Neural cell (in vitro differentiated cells): ENCODE results near the gene NID2. TPM values are rescaled to one million over a fixed set of nuclear protein-coding genes. Genes with fewer than 3 reads are reported as not detected.

ENCODE experiments used
- H2AFZ ChIP-seq: fragments of 200-600, 300-800 bp; sonication (generic), shearing (Covaris generic); 2 replicates; pipeline ENCODE4 v1.6.0; 2014; ENCODE audit warnings: low read depth, mild to moderate bottlenecking, antibody characterized with exemption, low read length, moderate library complexity
- H3F3A ChIP-seq: fragments of 200-600 bp; shearing (Covaris generic); 2 replicates; pipeline ENCODE4 v1.6.1; 2016; ENCODE audit warnings: mild to moderate bottlenecking, moderate library complexity, mixed read lengths, antibody characterized with exemption, low read length; ENCODE audit not compliant: insufficient read depth, poor library complexity, severe bottlenecking
- H3K27ac ChIP-seq: fragments of 200-600, 300-800 bp; sonication (generic), shearing (Covaris generic); 2 replicates; pipeline ENCODE4 v1.5.1; 2014; ENCODE audit warnings: mild to moderate bottlenecking, low read length, moderate library complexity
- H3K27me3 ChIP-seq: fragments of 300-800, 200-600 bp; sonication (generic), shearing (Covaris generic); 2 replicates; pipeline ENCODE4 v1.6.0; 2014; ENCODE audit warnings: mild to moderate bottlenecking, low read depth, low read length, moderate library complexity; ENCODE audit not compliant: insufficient read depth
- H3K36me3 ChIP-seq: fragments of 300-800, 200-600 bp; sonication (generic), shearing (Covaris generic); 2 replicates; pipeline ENCODE4 v1.5.1; 2014; ENCODE audit warnings: mild to moderate bottlenecking, antibody characterized with exemption, low read length, moderate library complexity; ENCODE audit not compliant: insufficient read depth
- H3K4me2 ChIP-seq: fragments of 300-800, 200-600 bp; sonication (generic), shearing (Covaris generic); 2 replicates; pipeline ENCODE4 v1.6.0; 2014; ENCODE audit warnings: mild to moderate bottlenecking, low read length
- H3K4me3 ChIP-seq: fragments of 300-800, 200-600 bp; sonication (generic), shearing (Covaris generic); 2 replicates; pipeline ENCODE4 v1.5.1; 2014; ENCODE audit warnings: mild to moderate bottlenecking, low read length, moderate library complexity
- H3K79me2 ChIP-seq: fragments of 200-600 bp; shearing (Covaris generic); replicated peaks from 2 replicates; pipeline ENCODE4 v1.6.0; 2014; ENCODE audit warnings: mild to moderate bottlenecking, low read length, moderate library complexity; ENCODE audit not compliant: insufficient read depth
- H3K9ac ChIP-seq: fragments of 300-800, 200-600 bp; sonication (generic), shearing (Covaris generic); 2 replicates; pipeline ENCODE4 v1.6.1; 2016; ENCODE audit warnings: mild to moderate bottlenecking, low read length, mixed read lengths
- H3K9me2 ChIP-seq: fragments of 200-600 bp; shearing (Covaris generic); 2 replicates; pipeline ENCODE4 v1.6.1; 2016; ENCODE audit warnings: mild to moderate bottlenecking, low read length, mixed read lengths; ENCODE audit not compliant: insufficient read depth
- H3K9me3 ChIP-seq: fragments of 200-600, 300-800 bp; sonication (generic), shearing (Covaris generic); 2 replicates; pipeline ENCODE4 v1.6.1; 2016; ENCODE audit warnings: mild to moderate bottlenecking, mixed run types, low read length, moderate library complexity, mixed read lengths
- H4K20me1 ChIP-seq: fragments of 200-600 bp; shearing (Covaris generic); 2 replicates; pipeline ENCODE4 v1.6.1; 2016; ENCODE audit warnings: mild to moderate bottlenecking, mixed run types; ENCODE audit not compliant: insufficient read depth
- CTCF ChIP-seq: fragments of 450-650 bp; IDR thresholded peaks from 2 replicates; pipeline ENCODE4 v1.5.1; 2014; ENCODE audit warnings: antibody characterized with exemption, mild to moderate bottlenecking, moderate library complexity; ENCODE audit not compliant: poor library complexity, severe bottlenecking
- EP300 ChIP-seq: fragments of 450-650 bp; conservative IDR thresholded peaks from 2 replicates; pipeline ENCODE4 v1.6.1; 2014; ENCODE audit warnings: antibody characterized with exemption, mild to moderate bottlenecking, moderate library complexity; ENCODE audit not compliant: poor library complexity, severe bottlenecking
- EZH2 ChIP-seq: fragments of 200-600, 300-800 bp; shearing (Covaris generic), sonication (generic); IDR thresholded peaks from 2 replicates; pipeline ENCODE4 v1.6.1; 2014; ENCODE audit warnings: antibody characterized with exemption, low read length, borderline replicate concordance, mild to moderate bottlenecking; ENCODE audit not compliant: insufficient read depth, poor library complexity, severe bottlenecking
- MXI1 ChIP-seq: fragments of 450-650 bp; conservative IDR thresholded peaks from 2 replicates; pipeline ENCODE4 v1.6.1; 2014; ENCODE audit warnings: antibody characterized with exemption, mild to moderate bottlenecking; ENCODE audit not compliant: poor library complexity, severe bottlenecking
- POLR2AphosphoS5 ChIP-seq: IDR thresholded peaks from 2 replicates; pipeline ENCODE4 v1.6.1; 2012
- RAD21 ChIP-seq: fragments of 450-650 bp; conservative IDR thresholded peaks from 2 replicates; pipeline ENCODE4 v1.6.1; 2014; ENCODE audit warnings: antibody characterized with exemption, mild to moderate bottlenecking, moderate library complexity
- REST ChIP-seq: IDR thresholded peaks from 2 replicates; pipeline ENCODE4 v1.6.1; 2012; ENCODE audit warnings: borderline replicate concordance
- SMC3 ChIP-seq: fragments of 450-650 bp; conservative IDR thresholded peaks from 2 replicates; pipeline ENCODE4 v1.6.1; 2014; ENCODE audit warnings: antibody characterized with exemption, mild to moderate bottlenecking, moderate library complexity; ENCODE audit not compliant: poor library complexity
- TAF1 ChIP-seq: IDR thresholded peaks from 2 replicates; pipeline ENCODE4 v1.6.1; 2012; ENCODE audit warnings: low read depth
- polyA plus RNA-seq: library from polyadenylated mRNA; depleted of rRNA; stranded (reverse); fragments of >200 nt; gene quantifications from 2 replicates; pipeline ENCODE4 v1.2.3, GENCODE V29; 2014

Gene NID2
- polyA plus RNA-seq, 1 donor from 2014 or later, result 1.1 TPM

GRCh38 chr14:51979088-51979709 lies 89.7 kb downstream of the NID2 start:
- Histone ChIP-seq H2AFZ (no peak overlapping the region), H3K27ac (no peak overlapping the region), H3K27me3 (no peaks in the 10 kb centered on the region), H3K4me2 (no peak overlapping the region), H3F3A (no peaks in the 10 kb centered on the region), H4K20me1 (no peaks in the 10 kb centered on the region), H3K4me3 (no peak overlapping the region), H3K79me2 (no peaks in the 10 kb centered on the region), H3K9ac (no peak overlapping the region), H3K36me3 (no peaks in the 10 kb centered on the region), H3K9me3 (no peaks in the 10 kb centered on the region), H3K9me2 (no peaks in the 10 kb centered on the region)
- TF ChIP-seq POLR2AphosphoS5 (no peak), EP300 (no peak), CTCF (peak; percentile 92), RAD21 (peak; percentile 84), SMC3 (peak; percentile 92)

GRCh38 chr14:51978681-51979085 lies 90.2 kb downstream of the NID2 start:
- no peak overlapping the region for H3K4me3 ChIP-seq

More at GRCh38 chr14:51978681-51979085, 90.2 kb downstream of the NID2 start:
- Histone ChIP-seq H3K36me3 (no peaks in the 10 kb centered on the region), H2AFZ (no peak overlapping the region), H3K9me3 (no peaks in the 10 kb centered on the region), H3K9ac (no peak overlapping the region), H3F3A (no peaks in the 10 kb centered on the region), H3K79me2 (no peaks in the 10 kb centered on the region), H3K27me3 (no peaks in the 10 kb centered on the region), H3K4me2 (no peak overlapping the region), H4K20me1 (no peaks in the 10 kb centered on the region), H3K27ac (no peak overlapping the region), H3K9me2 (no peaks in the 10 kb centered on the region)
- TF ChIP-seq EP300 (no peak), POLR2AphosphoS5 (no peak), CTCF (no peak), MXI1 (no peak), EZH2 (no peak), TAF1 (no peak), SMC3 (no peak), REST (no peak), RAD21 (no peak)
